CD4-positive, CD25-positive, alpha-beta regulatory T cell (primary cell): ENCODE data around the gene RNF181. TPM values are rescaled to one million over a fixed set of nuclear protein-coding genes. Genes with fewer than 3 reads are reported as not detected.
"Not testable (repeated sequence)": the region's sequence is repeated elsewhere in the genome, so short reads cannot be mapped to it uniquely, and the experiment has no call there.

Source experiments
- ATAC-seq, 2 donors: fragments of 150-1000 bp; cut with Tn5 transposase; one replicate each; pipeline ENCODE4 v1.10.0; 2021; ENCODE audit warnings: low read depth in 2 of 2, moderate number of reproducible peaks in 2 of 2, moderate library complexity in 1 of 2
- DNase-seq, 3 donors: peaks; one replicate each; pipeline versions ENCODE4 v3.0.0 to v3.0.0-alpha.2; 2012 to 2022; ENCODE audit warnings: mixed read lengths in 1 of 3
- H3K27ac ChIP-seq: one replicate; pipeline ENCODE4 v1.7.0; 2013; ENCODE audit warnings: mild to moderate bottlenecking, low read length; ENCODE audit not compliant: insufficient read depth, poor library complexity, severe bottlenecking
- H3K27me3 ChIP-seq: one replicate; pipeline ENCODE4 v1.7.0; 2013; ENCODE audit warnings: low read length; ENCODE audit not compliant: control insufficient read depth, insufficient read depth
- H3K36me3 ChIP-seq: one replicate; pipeline ENCODE4 v1.7.0; 2013; ENCODE audit warnings: mild to moderate bottlenecking, low read length, moderate library complexity; ENCODE audit not compliant: control insufficient read depth, insufficient read depth
- H3K4me1 ChIP-seq: 2 replicates; pipeline ENCODE4 v1.7.0; 2013; ENCODE audit warnings: mild to moderate bottlenecking, low read length; ENCODE audit not compliant: insufficient read depth, control insufficient read depth, poor library complexity, severe bottlenecking
- H3K4me3 ChIP-seq: one replicate; pipeline ENCODE4 v1.7.0; 2013; ENCODE audit warnings: low read depth, mild to moderate bottlenecking, low read length, moderate library complexity
- H3K9me3 ChIP-seq, 2 experiments: 1 replicate in 1 of 2; 2 replicates in 1 of 2; pipeline ENCODE4 v1.7.0; 2013; ENCODE audit warnings: low read length in 2 of 2, mild to moderate bottlenecking in 1 of 2, moderate library complexity in 1 of 2; ENCODE audit not compliant: control insufficient read depth in 2 of 2
- H3K27ac Mint-ChIP-seq, 3 donors: one replicate each; pipeline ENCODE4 v1.8.0; 2020 to 2022; ENCODE audit warnings: mild to moderate bottlenecking in 3 of 3, mixed read lengths in 3 of 3, moderate library complexity in 2 of 3
- H3K27me3 Mint-ChIP-seq: one replicate; pipeline ENCODE4 v1.8.0; 2022; ENCODE audit warnings: mild to moderate bottlenecking, mixed read lengths
- H3K36me3 Mint-ChIP-seq: one replicate; pipeline ENCODE4 v1.8.0; 2020; ENCODE audit warnings: mixed read lengths
- H3K4me1 Mint-ChIP-seq, 4 donors: one replicate each; pipeline ENCODE4 v1.8.0; 2020 to 2022; ENCODE audit warnings: mixed read lengths in 4 of 4, mild to moderate bottlenecking in 1 of 4
- H3K4me3 Mint-ChIP-seq, 4 donors: one replicate each; pipeline ENCODE4 v1.8.0; 2020 to 2022; ENCODE audit warnings: mild to moderate bottlenecking in 4 of 4, mixed read lengths in 4 of 4, moderate library complexity in 3 of 4
- H3K9me3 Mint-ChIP-seq, 7 donors: one replicate each; pipeline ENCODE4 v1.8.0; 2020 to 2022; ENCODE audit warnings: mixed read lengths in 7 of 7, mild to moderate bottlenecking in 3 of 7, moderate library complexity in 2 of 7
- polyA plus RNA-seq, 4 donors: library from polyadenylated mRNA; unstranded; fragments of 300-500 nt; fragmentation: Illumina TruSeq; gene quantifications; one replicate each; pipeline ENCODE4 v1.2.3, GENCODE V29; 2021
- total RNA-seq: library from RNA; stranded (reverse); gene quantifications from one replicate; pipeline ENCODE4 v1.2.3, GENCODE V29; 2022

RNF181 gene
- total and polyA plus RNA-seq, 5 donors from 2014 or later = 47.0 to 297 (median 240) TPM

GRCh38 chr2:85591563-85591962 is 4.0 kb upstream of the RNF181 start:
- H3K4me3 Mint-ChIP-seq = peak overlapping the region in 1 of 4 donors; percentile 28
- Histone ChIP-seq H3K27me3 (no peaks in the 10 kb centered on the region), H3K4me1 (peaks cover 24% of the 10 kb centered on the region), H3K9me3 (no peaks in the 10 kb centered on the region), H3K4me3 (no peak overlapping the region), H3K36me3 (no peaks in the 10 kb centered on the region), H3K27ac (no peak overlapping the region)
- H3K9me3 Mint-ChIP-seq = no peaks in the 10 kb centered on the region
- H3K36me3 Mint-ChIP-seq = peaks cover 4% of the 10 kb centered on the region
- H3K4me1 Mint-ChIP-seq = peaks cover 3 to 53% (median 28%) of the 10 kb centered on the region in 4 donors
- H3K27ac Mint-ChIP-seq = peak overlapping the region in 1 of 3 donors; percentile 79
- DNase-seq = no peak
- no peaks in the 10 kb centered on the region for H3K27me3 Mint-ChIP-seq
- ATAC-seq = no peak

GRCh38 chr2:85592299-85592698 is 3.2 kb upstream of the RNF181 start:
- not testable (repeated sequence) for H3K27me3 ChIP-seq, ATAC-seq, H3K27ac ChIP-seq, H3K27ac Mint-ChIP-seq, H3K4me3 ChIP-seq, H3K36me3 Mint-ChIP-seq, H3K27me3 Mint-ChIP-seq, H3K9me3 Mint-ChIP-seq, DNase-seq, H3K36me3 ChIP-seq, H3K9me3 ChIP-seq
- Mint-ChIP-seq H3K4me3 (peak overlapping the region in 3 of 4 donors; percentile 29 to 52 (median 37)), H3K4me1 (peaks cover 3 to 57% (median 31%) of the 10 kb centered on the region in 4 donors)
- peaks cover 30% of the 10 kb centered on the region for H3K4me1 ChIP-seq

- no peak overlapping the region for H3K4me3 ChIP-seq
- DNase-seq = no peak
- H3K9me3 ChIP-seq = no peaks in the 10 kb centered on the region
- H3K4me3 Mint-ChIP-seq = peak overlapping the region in 2 of 4 donors; percentile 79 to 96
- H3K4me1 ChIP-seq = peaks cover 28% of the 10 kb centered on the region
- no peak overlapping the region for H3K27ac Mint-ChIP-seq
- H3K9me3 Mint-ChIP-seq = no peaks in the 10 kb centered on the region
- H3K4me1 Mint-ChIP-seq = peaks cover 3 to 52% (median 27%) of the 10 kb centered on the region in 4 donors
- H3K36me3 ChIP-seq = peaks cover 10% of the 10 kb centered on the region
- no peaks in the 10 kb centered on the region for H3K27me3 Mint-ChIP-seq
- H3K36me3 Mint-ChIP-seq = peaks cover 4% of the 10 kb centered on the region
- H3K27ac ChIP-seq = no peak overlapping the region
- no peaks in the 10 kb centered on the region for H3K27me3 ChIP-seq
- no peak for ATAC-seq
Measured at GRCh38 chr2:85593023-85593422, 2.5 kb upstream of the RNF181 start.

- Histone ChIP-seq H3K4me1 (peaks cover 28% of the 10 kb centered on the region), H3K4me3 (peak overlapping the region; percentile 88), H3K27ac (peak overlapping the region; percentile 80), H3K27me3 (no peaks in the 10 kb centered on the region), H3K36me3 (peaks cover 17% of the 10 kb centered on the region), H3K9me3 (no peaks in the 10 kb centered on the region)
- no peak for ATAC-seq
- peaks cover 3 to 51% (median 19%) of the 10 kb centered on the region in 4 donors for H3K4me1 Mint-ChIP-seq
- no peaks in the 10 kb centered on the region for H3K9me3 Mint-ChIP-seq
- peak overlapping the region; percentile 94 to 99 (median 98) for H3K27ac Mint-ChIP-seq
- H3K27me3 Mint-ChIP-seq = no peaks in the 10 kb centered on the region
- H3K36me3 Mint-ChIP-seq = peaks cover 4% of the 10 kb centered on the region
- H3K4me3 Mint-ChIP-seq = peak overlapping the region; percentile 96 to 99 (median 98)
- DNase-seq = no peak
Measured at GRCh38 chr2:85594715-85595300, 737 bp upstream of the RNF181 start.

- peak overlapping the region; percentile 80 for H3K27ac ChIP-seq
- H3K9me3 ChIP-seq = no peaks in the 10 kb centered on the region
- peaks cover 3 to 51% (median 19%) of the 10 kb centered on the region in 4 donors for H3K4me1 Mint-ChIP-seq
- peaks cover 17% of the 10 kb centered on the region for H3K36me3 ChIP-seq
- DNase-seq (peak in 1 of 3 donors; percentile 18), ATAC-seq (no peak)
- no peaks in the 10 kb centered on the region for H3K9me3 Mint-ChIP-seq
- peak overlapping the region; percentile 94 to 99 (median 98) for H3K27ac Mint-ChIP-seq
- H3K4me3 ChIP-seq = peak overlapping the region; percentile 88
- H3K27me3 Mint-ChIP-seq = no peaks in the 10 kb centered on the region
- H3K36me3 Mint-ChIP-seq = peaks cover 4% of the 10 kb centered on the region
- H3K27me3 ChIP-seq = no peaks in the 10 kb centered on the region
- H3K4me3 Mint-ChIP-seq = peak overlapping the region; percentile 96 to 99 (median 98)
- H3K4me1 ChIP-seq = peaks cover 28% of the 10 kb centered on the region
Measured at GRCh38 chr2:85596026-85596333, 435 bp downstream of the RNF181 start.

GRCh38 chr2:85596486-85597143 is 1.1 kb downstream of the RNF181 start:
- Histone ChIP-seq H3K36me3 (peaks cover 17% of the 10 kb centered on the region), H3K9me3 (no peaks in the 10 kb centered on the region), H3K4me3 (peak overlapping the region; percentile 88), H3K27me3 (no peaks in the 10 kb centered on the region), H3K27ac (peak overlapping the region; percentile 80), H3K4me1 (peaks cover 32% of the 10 kb centered on the region)
- no peak for DNase-seq
- no peaks in the 10 kb centered on the region for H3K27me3 Mint-ChIP-seq
- ATAC-seq = no peak
- H3K9me3 Mint-ChIP-seq = no peaks in the 10 kb centered on the region
- peaks cover 3 to 53% (median 21%) of the 10 kb centered on the region in 4 donors for H3K4me1 Mint-ChIP-seq
- peaks cover 4% of the 10 kb centered on the region for H3K36me3 Mint-ChIP-seq
- peak overlapping the region; percentile 92 to 99 (median 98) for H3K27ac Mint-ChIP-seq
- H3K4me3 Mint-ChIP-seq = peak overlapping the region; percentile 96 to 99 (median 98)

- DNase-seq = no peak
- H3K4me1 Mint-ChIP-seq = peaks cover 3 to 58% (median 22%) of the 10 kb centered on the region in 4 donors
- no peak overlapping the region for H3K27ac ChIP-seq
- H3K4me3 ChIP-seq = no peak overlapping the region
- no peaks in the 10 kb centered on the region for H3K27me3 ChIP-seq
- H3K9me3 ChIP-seq = no peaks in the 10 kb centered on the region
- ATAC-seq = no peak
- peak overlapping the region in 1 of 3 donors; percentile 69 for H3K27ac Mint-ChIP-seq
- no peaks in the 10 kb centered on the region for H3K27me3 Mint-ChIP-seq
- peaks cover 4% of the 10 kb centered on the region for H3K36me3 Mint-ChIP-seq
- no peaks in the 10 kb centered on the region for H3K9me3 Mint-ChIP-seq
- H3K36me3 ChIP-seq = peaks cover 17% of the 10 kb centered on the region
- H3K4me3 Mint-ChIP-seq = peak overlapping the region; percentile 24 to 99 (median 96)
- H3K4me1 ChIP-seq = peaks cover 38% of the 10 kb centered on the region
Measured at GRCh38 chr2:85597241-85597640, 1.7 kb downstream of the RNF181 start.
